HG03097 (cell line): ENCODE data around the gene PEA15.
A peak's percentile ranks its signal among the peaks of the same experiment; 100 is the strongest.

Experiments used
- ATAC-seq: cut with Tn5 transposase; IDR thresholded peaks from one replicate; pipeline ENCODE4 v1.9.1; 2021; ENCODE audit not compliant: unreplicated experiment, low FRiP score

PEA15 gene

GRCh38 chr1:160178731-160179130, 26.5 kb upstream of the PEA15 start:
- no peak for ATAC-seq

GRCh38 chr1:160179336-160179735, 25.8 kb upstream of the PEA15 start:
- no peak for ATAC-seq

GRCh38 chr1:160186246-160186645, 18.9 kb upstream of the PEA15 start:
- ATAC-seq: no peak

GRCh38 chr1:160186729-160187128, 18.5 kb upstream of the PEA15 start:
- ATAC-seq: no peak

- ATAC-seq: no peak
Measured at GRCh38 chr1:160187407-160187806, 17.8 kb upstream of the PEA15 start.

- no peak for ATAC-seq
Measured at GRCh38 chr1:160188341-160188740, 16.8 kb upstream of the PEA15 start.

- ATAC-seq: no peak
Measured at GRCh38 chr1:160189649-160190625, 15.2 kb upstream of the PEA15 start, which contains the start of gene CASQ1. TSS of gene CASQ1 (plus strand) at chr1:160190575. CDS start at chr1:160190752, 177 bp downstream.

- ATAC-seq: no peak
Measured at GRCh38 chr1:160191756-160192155, 13.4 kb upstream of the PEA15 start.

- no peak for ATAC-seq
Measured at GRCh38 chr1:160192234-160192633, 12.9 kb upstream of the PEA15 start.

GRCh38 chr1:160193091-160193819, 11.9 kb upstream of the PEA15 start:
- no peak for ATAC-seq

GRCh38 chr1:160193832-160194736, 11.1 kb upstream of the PEA15 start:
- ATAC-seq: no peak

- ATAC-seq: no peak
Measured at GRCh38 chr1:160194737-160195059, 10.5 kb upstream of the PEA15 start.

GRCh38 chr1:160196143-160196542, 9.0 kb upstream of the PEA15 start:
- ATAC-seq: no peak

- no peak for ATAC-seq
Measured at GRCh38 chr1:160197231-160197630, 8.0 kb upstream of the PEA15 start.

GRCh38 chr1:160200786-160201185, 4.4 kb upstream of the PEA15 start:
- ATAC-seq: no peak

- peak; percentile 56 for ATAC-seq
Measured at GRCh38 chr1:160204526-160205241, 500 bp upstream of the PEA15 start.

GRCh38 chr1:160206036-160206389, 829 bp downstream of the PEA15 start:
- no peak for ATAC-seq

GRCh38 chr1:160206421-160207117, 1.4 kb downstream of the PEA15 start:
- no peak for ATAC-seq

- no peak for ATAC-seq
Measured at GRCh38 chr1:160207118-160207650, 2.0 kb downstream of the PEA15 start.
